H1 (cell line): ENCODE data around the gene STAP2. TPM values are rescaled to one million over a fixed set of nuclear protein-coding genes. Genes with fewer than 3 reads are reported as not detected.

Source experiments
- CTCF ChIA-PET: fragments of 300-600 bp; sonication (Branson Sonifier 250); formaldehyde crosslinking; loops from one replicate; lab custom pipeline; 2021; ENCODE audit not compliant: partially characterized antibody; lab: Charles Lee
- POLR2A ChIA-PET: fragments of 300-600 bp; sonication (Branson Sonifier 250); formaldehyde crosslinking; loops from one replicate; lab custom pipeline; 2021; ENCODE audit warnings: inconsistent platforms; ENCODE audit not compliant: partially characterized antibody; lab: Charles Lee
- DNase-seq, 2 experiments: peaks; one replicate each; pipeline versions ENCODE4 v3.0.0 to v3.0.0-alpha.2; 2010 to 2022; ENCODE audit warnings: low spot score in 2 of 2, low read depth in 1 of 2, mixed read lengths in 1 of 2
- FAIRE-seq: peaks from 2 replicates; lab custom pipeline; 2011; peaks lifted over from hg19 to GRCh38; lab: Jason Lieb, UNC
- H2AFZ ChIP-seq: 2 replicates; pipeline ENCODE4 v1.8.1; 2012; ENCODE audit warnings: low read length, inconsistent platforms
- H2AK5ac ChIP-seq: 2 replicates; pipeline ENCODE4 v1.6.1; 2013; ENCODE audit warnings: low read depth, low read length
- H2BK120ac ChIP-seq: replicated peaks from 2 replicates; pipeline ENCODE3; 2013; ENCODE audit warnings: low read depth, low read length, inconsistent platforms
- H2BK12ac ChIP-seq: 2 replicates; pipeline ENCODE4 v1.6.1; 2013; ENCODE audit warnings: low read depth, low read length
- H2BK15ac ChIP-seq: 2 replicates; pipeline ENCODE4 v1.6.1; 2013; ENCODE audit warnings: low read length
- H2BK20ac ChIP-seq: 2 replicates; pipeline ENCODE4 v1.6.1; 2013; ENCODE audit warnings: low read length
- H2BK5ac ChIP-seq: 2 replicates; pipeline ENCODE4 v1.6.1; 2013; ENCODE audit warnings: low read depth, low read length
- H3K14ac ChIP-seq: 2 replicates; pipeline ENCODE4 v1.6.1; 2013; ENCODE audit warnings: inconsistent platforms; ENCODE audit not compliant: insufficient read length
- H3K18ac ChIP-seq: 2 replicates; pipeline ENCODE4 v1.6.1; 2013; ENCODE audit warnings: low read length; ENCODE audit errors: extremely low read depth
- H3K23ac ChIP-seq: 2 replicates; pipeline ENCODE4 v1.6.1; 2013; ENCODE audit warnings: inconsistent platforms; ENCODE audit not compliant: insufficient read length
- H3K23me2 ChIP-seq: 2 replicates; pipeline ENCODE4 v1.6.1; 2013; ENCODE audit warnings: low read depth, low read length
- H3K27ac ChIP-seq: 2 replicates; pipeline ENCODE4 v1.6.1; 2011; ENCODE audit warnings: low read depth, low read length, inconsistent platforms
- H3K27me3 ChIP-seq, 4 experiments: replicated peaks in 1 of 4; 1 replicate in 1 of 4; 2 replicates in 3 of 4; pipeline versions ENCODE4 v1.6.1 to v1.8.1; 2011 to 2013; ENCODE audit warnings: low read length in 3 of 4, mild to moderate bottlenecking in 3 of 4, inconsistent platforms in 2 of 4, mixed read lengths in 2 of 4, moderate library complexity in 1 of 4; ENCODE audit not compliant: control insufficient read depth in 3 of 4, insufficient read depth in 3 of 4; ENCODE audit errors: extremely low read depth in 1 of 4
- H3K36me3 ChIP-seq, 4 experiments: 2 replicates each; pipeline versions ENCODE4 v1.6.1 to v1.8.1; 2011 to 2013; ENCODE audit warnings: mild to moderate bottlenecking in 4 of 4, low read length in 3 of 4, moderate library complexity in 2 of 4, control low read depth in 1 of 4, inconsistent platforms in 1 of 4; ENCODE audit not compliant: insufficient read depth in 4 of 4, control insufficient read depth in 2 of 4
- H3K4ac ChIP-seq: replicated peaks from 2 replicates; pipeline ENCODE3; 2013; ENCODE audit warnings: low read length, low read depth, mixed read lengths, inconsistent platforms; ENCODE audit not compliant: insufficient read length
- H3K4me1 ChIP-seq, 4 experiments: replicated peaks in 1 of 4; 1 replicate in 1 of 4; 2 replicates in 3 of 4; pipeline versions ENCODE4 v1.6.1 to v1.8.1; 2011 to 2013; ENCODE audit warnings: low read length in 3 of 4, inconsistent platforms in 2 of 4, mixed read lengths in 1 of 4; ENCODE audit not compliant: insufficient read depth in 4 of 4, control insufficient read depth in 3 of 4
- H3K4me2 ChIP-seq, 2 experiments: 2 replicates each; pipeline versions ENCODE4 v1.6.1 to v1.8.1; 2011 to 2013; ENCODE audit warnings: low read depth in 2 of 2, low read length in 2 of 2, control low read depth in 1 of 2, inconsistent platforms in 1 of 2, mild to moderate bottlenecking in 1 of 2; ENCODE audit not compliant: insufficient read depth in 1 of 2
- H3K4me3 ChIP-seq, 4 experiments: fragments of 200-600, 300-600 bp in 1 of 4; sonication (generic), shearing (Covaris generic), sonication (Bioruptor Twin) in 1 of 4; 2 replicates each; pipeline versions ENCODE4 v1.5.1 to v1.8.1; 2011 to 2016; ENCODE audit warnings: low read length in 4 of 4, low read depth in 3 of 4, control low read depth in 2 of 4, inconsistent platforms in 2 of 4, mild to moderate bottlenecking in 2 of 4, mixed read lengths in 1 of 4, moderate library complexity in 1 of 4; ENCODE audit not compliant: insufficient read depth in 2 of 4; ENCODE audit errors: extremely low read depth in 1 of 4
- H3K56ac ChIP-seq: replicated peaks from 2 replicates; pipeline ENCODE3; 2013; ENCODE audit warnings: low read depth, mild to moderate bottlenecking, mixed read lengths, low read length, inconsistent platforms; ENCODE audit not compliant: insufficient read length
- H3K79me1 ChIP-seq: 2 replicates; pipeline ENCODE4 v1.6.1; 2013; ENCODE audit warnings: low read depth, low read length, control low read depth
- H3K79me2 ChIP-seq, 2 experiments: 2 replicates each; pipeline versions ENCODE4 v1.6.1 to v1.8.1; 2012 to 2013; ENCODE audit warnings: low read length in 2 of 2, mild to moderate bottlenecking in 2 of 2, inconsistent platforms in 1 of 2; ENCODE audit not compliant: insufficient read depth in 2 of 2, control insufficient read depth in 1 of 2
- H3K9ac ChIP-seq, 4 experiments: replicated peaks in 1 of 4; 1 replicate in 1 of 4; 2 replicates in 3 of 4; pipeline versions ENCODE4 v1.6.1 to v1.8.1; 2011 to 2013; ENCODE audit warnings: low read depth in 3 of 4, low read length in 3 of 4, control low read depth in 2 of 4, mild to moderate bottlenecking in 2 of 4, moderate library complexity in 2 of 4, inconsistent platforms in 1 of 4; ENCODE audit errors: extremely low read depth in 1 of 4
- H3K9me3 ChIP-seq, 2 experiments: 2 replicates each; pipeline versions ENCODE4 v1.6.1 to v1.8.1; 2012 to 2013; ENCODE audit warnings: mild to moderate bottlenecking in 2 of 2, moderate library complexity in 2 of 2, control low read depth in 1 of 2, inconsistent platforms in 1 of 2, low read depth in 1 of 2, low read length in 1 of 2, mixed read lengths in 1 of 2; ENCODE audit not compliant: insufficient read depth in 2 of 2
- H4K20me1 ChIP-seq, 2 experiments: replicated peaks in 1 of 2; 2 replicates each; pipeline versions ENCODE3 to v1.8.1; 2011 to 2013; ENCODE audit warnings: inconsistent platforms in 2 of 2, low read length in 2 of 2, mild to moderate bottlenecking in 1 of 2; ENCODE audit not compliant: insufficient read depth in 2 of 2, control insufficient read depth in 1 of 2
- H4K5ac ChIP-seq: 2 replicates; pipeline ENCODE4 v1.6.1; 2013; ENCODE audit warnings: low read length, low read depth, mixed read lengths, inconsistent platforms; ENCODE audit not compliant: insufficient read length
- H4K8ac ChIP-seq: 2 replicates; pipeline ENCODE4 v1.8.0; 2013; ENCODE audit warnings: mild to moderate bottlenecking, moderate library complexity, low read length, inconsistent platforms; ENCODE audit not compliant: insufficient read depth; ENCODE audit errors: extremely low read depth
- H4K91ac ChIP-seq: replicated peaks from 2 replicates; pipeline ENCODE3; 2013; ENCODE audit warnings: low read length, mixed read lengths, inconsistent platforms; ENCODE audit not compliant: insufficient read length
- CREB1 ChIP-seq: IDR thresholded peaks from 2 replicates; pipeline ENCODE4 v1.6.1; 2012; ENCODE audit warnings: inconsistent platforms
- GTF2F1 ChIP-seq: IDR thresholded peaks from 2 replicates; pipeline ENCODE4 v1.6.1; 2012; ENCODE audit warnings: low read depth, low read length, improper control_type of control experiment, borderline replicate concordance
- MAX ChIP-seq: IDR thresholded peaks from 2 replicates; pipeline ENCODE4 v1.6.1; 2012; ENCODE audit warnings: inconsistent platforms
- POLR2A ChIP-seq, 2 experiments: IDR thresholded peaks; 1 replicate in 1 of 2; 2 replicates in 1 of 2; pipeline ENCODE4 v1.6.1; 2011; ENCODE audit warnings: low read depth in 2 of 2, low read length in 2 of 2, mild to moderate bottlenecking in 2 of 2; ENCODE audit errors: control extremely low read depth in 1 of 2
- POLR2AphosphoS5 ChIP-seq: IDR thresholded peaks from 2 replicates; pipeline ENCODE4 v1.6.1; 2011; ENCODE audit warnings: low read depth, low read length
- POU5F1 ChIP-seq: IDR thresholded peaks from 2 replicates; pipeline ENCODE4 v1.6.1; 2011; ENCODE audit warnings: low read depth, mild to moderate bottlenecking, low read length, moderate library complexity
- RAD21 ChIP-seq, 2 experiments: IDR thresholded peaks in 1 of 2; conservative IDR thresholded peaks in 1 of 2; 2 replicates each; pipeline ENCODE4 v1.6.1; 2011; ENCODE audit warnings: low read depth in 2 of 2, low read length in 2 of 2, improper control_type of control experiment in 1 of 2, inconsistent platforms in 1 of 2, mild to moderate bottlenecking in 1 of 2, moderate library complexity in 1 of 2
- RFX5 ChIP-seq: IDR thresholded peaks from 2 replicates; pipeline ENCODE4 v1.6.1; 2011; ENCODE audit warnings: low read depth, low read length, improper control_type of control experiment, borderline replicate concordance
- SIRT6 ChIP-seq: IDR thresholded peaks from one replicate; pipeline ENCODE4 v1.7.1; 2012; ENCODE audit warnings: low read length, inconsistent platforms
- SIX5 ChIP-seq: IDR thresholded peaks from 2 replicates; pipeline ENCODE4 v1.6.1; 2011; ENCODE audit warnings: mild to moderate bottlenecking, low read depth, low read length
- YY1 ChIP-seq: IDR thresholded peaks from 2 replicates; pipeline ENCODE4 v1.6.1; 2011; ENCODE audit warnings: low read depth, mild to moderate bottlenecking, low read length
- WGBS, 2 experiments: shearing (Covaris generic) in 1 of 2; methylation state at CpG; one replicate each; pipeline versions ENCODE4 v1.1.6 to v1.1.7; 2013 to 2015; ENCODE audit warnings: low lambda C conversion rate in 2 of 2, mixed read lengths in 2 of 2, inconsistent platforms in 1 of 2, low coverage in 1 of 2, missing lambda C conversion rate in 1 of 2; ENCODE audit not compliant: insufficient replicate concordance in 2 of 2, insufficient coverage in 1 of 2, insufficient read length in 1 of 2; ENCODE audit errors: extremely low coverage in 1 of 2, missing lambda C conversion rate in 1 of 2; 5-methylcytosine and 5-hydroxymethylcytosine counted together
- polyA plus RNA-seq, 7 experiments: library from polyadenylated mRNA; depleted of rRNA in 3 of 7; stranded (reverse) in 5 of 7; unstranded in 2 of 7; fragments of >200 nt in 5 of 7; fragments of 200-250 nt in 2 of 7; gene quantifications; 1 replicate in 5 of 7; 2 replicates in 1 of 7; 4 replicates in 1 of 7; pipeline versions ENCODE4 v1.2.1 to v1.2.3, GENCODE V29; 2011 to 2013; ENCODE audit warnings: missing spikeins in 2 of 7, mixed read lengths in 2 of 7
- total RNA-seq: library from RNA; stranded (reverse); fragmentation: NEBNext Ultra II Directional; extraction: Animal tissue kit (Norgen Biotek cat#: 25700); gene quantifications from 2 replicates; pipeline ENCODE4 v1.2.1, GENCODE V29; 2021

The STAP2 gene
- total and polyA plus RNA-seq, 2 of the 8 experiments (the other 6 are each of a cell fraction or from before 2014, with no cell fraction given), result 15.3 to 37.3 TPM

- CTCF ChIA-PET, result interaction anchor here (0.6 to 4.4 kb wide), 22 partner anchors 9 to 1128 kb away, joined by 3 to 42 read pairs (median 4); partner anchors contain the start of genes CHAF1A and SH3GL1
- Histone ChIP-seq H4K5ac (no peak overlapping the region), H2AFZ (no peak overlapping the region), H2BK15ac (no peak overlapping the region), H3K18ac (no peak overlapping the region), H2BK120ac (no peak overlapping the region), H4K8ac (no peak overlapping the region), H3K4me2 (no peak overlapping the region), H3K27me3 (no peaks in the 10 kb centered on the region), H3K79me2 (no peaks in the 10 kb centered on the region), H3K4me3 (no peak overlapping the region), H3K9ac (no peak overlapping the region), H4K91ac (no peak overlapping the region), H3K14ac (no peak overlapping the region), H3K79me1 (peaks cover 8% of the 10 kb centered on the region; the same call in 1 of the 2 replicates), H3K27ac (no peak overlapping the region), H3K23ac (no peak overlapping the region), H2BK12ac (0 out of 2 replicates have a peak overlapping the region, but pooled peaks have one; percentile 9), H3K9me3 (no peaks in the 10 kb centered on the region), H4K20me1 (peaks cover 12 to 33% of the 10 kb centered on the region in 2 experiments), H3K4ac (no peak overlapping the region), H3K4me1 (peaks cover 0 to 13% (median 2%) of the 10 kb centered on the region in 4 experiments; a peak in 3 of 7 replicates), H2BK5ac (peak overlapping the region; percentile 16; the same call in 1 of the 2 replicates), H2BK20ac (no peak overlapping the region), H2AK5ac (no peak overlapping the region), H3K36me3 (peaks cover 8 to 16% (median 12%) of the 10 kb centered on the region in 4 experiments; a peak in 5 of 8 replicates), H3K56ac (no peak overlapping the region), H3K23me2 (no peaks in the 10 kb centered on the region)
- POLR2A ChIA-PET, result interaction anchor here (0.8 to 13.0 kb wide), 16 partner anchors 10 to 378 kb away, joined by 3 to 72 read pairs (median 4); partner anchors contain the start of genes CHAF1A, EEF2, MPND and SH3GL1
- 90% methylated on average over 14 of the region's 22 CpGs; no CpG with 5 or more reads in 1 of the 2 experiments for WGBS, 2 experiments
- FAIRE-seq, result no peak
- peak in 1 of 2 experiments; percentile 76 for DNase-seq
- TF ChIP-seq POLR2AphosphoS5, result 0 out of 2 replicates have a peak, but pooled peaks have one; percentile 70
- TF ChIP-seq YY1, result no peak
- no peak for TF ChIP-seq POU5F1
- TF ChIP-seq RAD21 (IDR thresholded peaks at IDR 0.05 in 1 of 2, conservative IDR thresholded peaks at IDR 0.05 in 1 of 2; ENCODE audit: low read depth in 2 of 2, low read length in 2 of 2), result peak; percentile 51 to 58
- no peak for TF ChIP-seq SIRT6
- no peak for TF ChIP-seq SIX5
- 0 out of 3 replicates have a peak, but pooled peaks of 1 of the 2 experiments have one; percentile 45 for TF ChIP-seq POLR2A (IDR thresholded peaks at IDR 0.05; ENCODE audit: control extremely low read depth in 1 of 2, low read depth in 2 of 2, low read length in 2 of 2)
- no peak for TF ChIP-seq CREB1
- no peak for TF ChIP-seq RFX5
- peak; percentile 87 for TF ChIP-seq MAX
- no peak for TF ChIP-seq GTF2F1
Observed at GRCh38 chr19:4362831-4363545, 24.4 kb upstream of the STAP2 start.
